AG09319 (cell line): ENCODE results near the gene ACE.
"Not testable (repeated sequence)": the region's sequence is repeated elsewhere in the genome, so short reads cannot be mapped to it uniquely, and the experiment has no call there.

Experiments used
- DNase-seq: peaks from one replicate; pipeline ENCODE4 v3.0.0-alpha.2; 2010; ENCODE audit warnings: low read depth; ENCODE audit errors: extremely low read depth
- CTCF ChIP-seq: IDR thresholded peaks from 2 replicates; pipeline ENCODE4 v1.5.1; 2011; ENCODE audit warnings: low read depth, mild to moderate bottlenecking, inconsistent platforms, low read length, moderate library complexity

ACE gene

DNA sequence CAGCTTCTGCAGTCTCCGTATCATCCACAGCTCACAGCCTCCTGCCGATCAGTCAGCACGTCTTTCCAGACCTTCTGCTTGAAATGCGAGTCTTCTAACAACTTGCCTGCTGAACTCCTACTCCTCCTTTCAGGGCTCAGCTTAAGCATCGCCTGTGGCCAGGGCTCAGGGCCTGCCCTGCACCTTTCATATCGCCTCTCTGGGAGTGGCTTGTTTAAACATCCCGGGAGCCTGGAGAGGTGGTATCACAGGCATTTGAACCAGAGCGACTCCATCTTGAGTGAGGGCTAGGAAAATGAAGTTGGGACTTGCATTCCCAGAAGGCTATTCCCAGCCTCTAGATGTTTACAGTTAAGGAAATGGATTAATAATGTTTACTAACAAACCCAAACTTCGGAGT is 16.8 kb upstream of the ACE start:
- DNase-seq = no peak
- TF ChIP-seq CTCF = no peak

GRCh38 chr17:63463771-63464170 is 13.1 kb upstream of the ACE start:
- DNase-seq = no peak
- TF ChIP-seq CTCF = no peak

DNA sequence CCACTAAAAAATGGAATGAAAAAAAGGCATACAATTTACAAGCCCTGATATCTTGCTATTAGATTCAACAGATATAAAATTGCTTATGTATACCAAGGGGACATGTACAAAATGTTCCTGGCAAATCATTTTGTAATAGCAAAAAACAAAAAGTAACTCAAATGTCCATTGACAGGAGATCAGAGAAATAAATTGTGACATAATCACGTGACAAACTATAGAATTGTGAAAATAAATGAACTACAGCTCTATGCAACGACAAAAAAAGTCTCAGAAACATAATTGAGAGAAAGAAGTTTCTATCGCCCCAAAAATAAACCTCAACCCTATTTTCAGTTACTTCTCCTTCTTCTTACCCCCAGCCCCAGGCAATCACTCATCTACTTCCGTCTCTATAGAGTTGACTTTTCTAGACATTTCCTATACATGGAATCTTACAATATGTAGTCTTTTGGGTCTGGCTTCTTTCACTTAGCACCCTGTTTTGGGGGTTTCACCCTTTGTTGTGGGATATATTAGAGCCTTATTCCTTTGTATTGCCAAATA is 12.1 kb upstream of the ACE start:
- no peak for TF ChIP-seq CTCF
- DNase-seq = no peak

DNA sequence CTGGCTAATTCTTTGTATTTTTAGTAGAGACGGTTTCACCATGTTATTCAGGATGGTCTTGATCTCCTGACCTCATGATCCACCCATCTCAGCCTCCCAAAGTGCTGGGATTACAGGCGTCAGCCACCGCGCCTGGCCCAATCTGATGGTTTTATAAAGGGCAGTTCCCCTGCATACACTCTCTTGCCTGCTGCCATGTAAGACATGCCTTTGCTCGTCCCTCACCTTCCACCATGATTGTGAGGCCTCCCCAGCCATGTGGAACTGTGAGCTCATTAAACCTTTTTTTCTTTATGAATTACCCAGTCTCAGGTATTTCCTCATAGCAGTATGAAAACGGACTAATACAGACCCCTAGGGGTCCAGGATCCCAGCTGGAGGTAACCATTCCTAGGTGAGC is 8.8 kb upstream of the ACE start:
- not testable (repeated sequence) for DNase-seq

- no peak for TF ChIP-seq CTCF
- DNase-seq = no peak
Observed at GRCh38 chr17:63474174-63474573, 2.7 kb upstream of the ACE start.

DNA sequence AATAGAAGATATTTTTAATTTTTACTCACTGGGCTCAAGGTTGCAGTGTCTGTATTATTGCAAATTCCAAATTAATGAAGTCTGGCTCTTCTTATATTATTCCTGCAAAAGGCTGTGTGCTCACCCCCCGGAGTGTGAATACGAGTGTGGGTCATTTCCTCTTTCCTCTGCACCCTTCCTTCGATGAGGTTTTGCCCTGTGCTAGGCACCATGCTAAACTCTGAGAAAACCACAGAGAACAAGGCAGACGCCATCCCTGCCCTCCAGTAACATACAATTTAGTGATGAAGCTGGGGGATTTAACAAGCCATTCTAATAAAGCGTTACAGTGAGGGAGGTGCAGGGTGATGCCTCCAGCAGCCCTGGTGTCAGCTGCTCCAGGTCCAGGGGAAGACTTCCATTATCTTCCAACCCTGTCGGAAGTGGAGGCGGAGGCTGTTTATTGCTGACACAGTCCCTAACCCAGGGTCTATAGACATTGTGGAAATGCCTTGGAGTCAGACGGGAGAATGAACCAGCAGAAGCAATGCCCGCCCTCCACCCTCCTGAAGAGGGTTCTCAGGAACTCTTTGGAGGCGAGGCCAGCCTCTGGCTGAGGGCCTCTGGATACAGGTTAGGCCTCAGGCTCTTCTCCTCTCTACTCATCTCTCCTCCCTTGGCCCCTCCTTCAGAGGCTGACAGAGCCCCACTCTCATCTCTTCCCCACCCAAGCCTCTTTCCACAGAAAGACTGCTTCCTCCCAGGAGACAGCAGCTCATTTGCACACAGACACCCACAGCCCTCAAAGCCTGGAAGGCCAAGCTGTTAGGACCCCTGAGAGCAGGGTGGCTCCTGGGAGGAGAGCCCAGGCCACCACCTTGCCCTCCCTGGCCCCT is 2.0 kb upstream of the ACE start:
- no peak for DNase-seq
- TF ChIP-seq CTCF = no peak

DNA sequence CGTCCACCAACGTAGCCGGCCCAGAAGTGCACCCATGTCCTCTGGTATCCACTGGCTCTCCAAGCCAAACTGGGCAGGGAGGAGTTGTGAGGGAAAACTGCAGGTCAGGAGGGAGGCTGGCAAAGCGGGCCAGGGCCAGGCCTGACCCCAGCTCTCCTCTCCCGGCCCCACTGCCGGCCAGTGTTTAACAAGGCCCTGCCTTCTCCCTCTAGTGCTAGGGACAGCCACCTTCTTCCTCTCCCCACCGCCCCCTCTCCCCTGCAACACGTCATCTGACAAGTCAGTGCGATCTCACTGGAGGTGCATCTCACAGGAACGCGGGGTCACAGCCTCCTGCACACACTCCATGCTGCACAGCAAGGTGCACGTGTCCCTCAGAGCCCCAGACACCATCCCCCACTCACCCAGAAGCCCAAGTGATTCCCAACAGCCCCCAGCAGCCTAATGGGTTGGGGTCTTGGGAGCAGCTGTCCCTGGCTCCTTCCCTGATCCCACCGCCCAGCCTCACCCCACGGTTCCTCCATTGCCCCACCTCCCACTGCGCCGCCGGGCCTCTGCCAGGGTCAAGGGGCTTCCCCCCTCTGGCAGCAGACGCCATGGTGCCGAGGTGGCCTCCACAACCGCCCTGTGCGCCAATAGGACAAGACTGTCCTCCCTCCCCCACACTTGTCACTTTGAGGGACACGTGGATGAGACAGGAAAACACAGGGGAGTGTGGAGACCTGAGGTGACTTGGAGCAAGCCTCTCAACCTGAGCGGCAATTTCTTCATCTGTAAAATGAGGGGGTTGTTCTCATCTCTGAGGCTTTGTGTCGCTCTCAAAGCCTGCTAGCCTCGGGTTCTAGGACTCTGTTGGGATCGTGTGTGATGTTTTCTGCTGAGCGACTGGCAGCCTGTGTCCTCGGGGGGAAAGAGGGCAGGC is 1.1 kb upstream of the ACE start:
- no peak for DNase-seq
- TF ChIP-seq CTCF = no peak
